Ishikawa (cell line): ENCODE results near the gene BTBD9.

ENCODE experiments used
- CEBPB ChIP-seq: IDR thresholded peaks from 2 replicates; pipeline ENCODE4 v1.6.1; 2012
- CREB1 ChIP-seq: IDR thresholded peaks from 2 replicates; pipeline ENCODE4 v1.6.1; 2012; ENCODE audit warnings: low read depth
- EGR1 ChIP-seq: IDR thresholded peaks from 2 replicates; pipeline ENCODE4 v1.6.1; 2012
- EP300 ChIP-seq: IDR thresholded peaks from 2 replicates; pipeline ENCODE4 v1.6.1; 2012; ENCODE audit warnings: borderline replicate concordance
- FOXM1 ChIP-seq: IDR thresholded peaks from 2 replicates; pipeline ENCODE4 v1.6.1; 2012; ENCODE audit warnings: low read depth, borderline replicate concordance
- MAX ChIP-seq: IDR thresholded peaks from 2 replicates; pipeline ENCODE4 v1.6.1; 2012
- NFIC ChIP-seq: IDR thresholded peaks from 2 replicates; pipeline ENCODE4 v1.6.1; 2012
- RAD21 ChIP-seq: IDR thresholded peaks from 2 replicates; pipeline ENCODE4 v1.6.1; 2012; ENCODE audit warnings: low read depth
- TAF1 ChIP-seq: IDR thresholded peaks from 2 replicates; pipeline ENCODE4 v1.6.1; 2012; ENCODE audit warnings: low read depth, mild to moderate bottlenecking
- TCF12 ChIP-seq: IDR thresholded peaks from 2 replicates; pipeline ENCODE4 v1.6.1; 2012; ENCODE audit warnings: low read depth
- USF1 ChIP-seq: IDR thresholded peaks from 2 replicates; pipeline ENCODE4 v1.6.1; 2012
- YY1 ChIP-seq: IDR thresholded peaks from 2 replicates; pipeline ENCODE4 v1.6.1; 2012; ENCODE audit warnings: low read depth
- TF ChIP-seq, protein P1 (sequence below): IDR thresholded peaks from 2 replicates; pipeline ENCODE4 v1.6.1; 2012; ENCODE audit warnings: low read depth, mild to moderate bottlenecking

GRCh38 chr6:38445336-38445735 lies 194.4 kb downstream of the BTBD9 start:
- TF ChIP-seq TAF1 (no peak), RAD21 (no peak), NFIC (no peak), USF1 (no peak), FOXM1 (no peak), EGR1 (no peak), EP300 (no peak), MAX (no peak), TCF12 (no peak), YY1 (no peak), CREB1 (no peak), CEBPB (no peak)
- TF ChIP-seq, protein P1, sequence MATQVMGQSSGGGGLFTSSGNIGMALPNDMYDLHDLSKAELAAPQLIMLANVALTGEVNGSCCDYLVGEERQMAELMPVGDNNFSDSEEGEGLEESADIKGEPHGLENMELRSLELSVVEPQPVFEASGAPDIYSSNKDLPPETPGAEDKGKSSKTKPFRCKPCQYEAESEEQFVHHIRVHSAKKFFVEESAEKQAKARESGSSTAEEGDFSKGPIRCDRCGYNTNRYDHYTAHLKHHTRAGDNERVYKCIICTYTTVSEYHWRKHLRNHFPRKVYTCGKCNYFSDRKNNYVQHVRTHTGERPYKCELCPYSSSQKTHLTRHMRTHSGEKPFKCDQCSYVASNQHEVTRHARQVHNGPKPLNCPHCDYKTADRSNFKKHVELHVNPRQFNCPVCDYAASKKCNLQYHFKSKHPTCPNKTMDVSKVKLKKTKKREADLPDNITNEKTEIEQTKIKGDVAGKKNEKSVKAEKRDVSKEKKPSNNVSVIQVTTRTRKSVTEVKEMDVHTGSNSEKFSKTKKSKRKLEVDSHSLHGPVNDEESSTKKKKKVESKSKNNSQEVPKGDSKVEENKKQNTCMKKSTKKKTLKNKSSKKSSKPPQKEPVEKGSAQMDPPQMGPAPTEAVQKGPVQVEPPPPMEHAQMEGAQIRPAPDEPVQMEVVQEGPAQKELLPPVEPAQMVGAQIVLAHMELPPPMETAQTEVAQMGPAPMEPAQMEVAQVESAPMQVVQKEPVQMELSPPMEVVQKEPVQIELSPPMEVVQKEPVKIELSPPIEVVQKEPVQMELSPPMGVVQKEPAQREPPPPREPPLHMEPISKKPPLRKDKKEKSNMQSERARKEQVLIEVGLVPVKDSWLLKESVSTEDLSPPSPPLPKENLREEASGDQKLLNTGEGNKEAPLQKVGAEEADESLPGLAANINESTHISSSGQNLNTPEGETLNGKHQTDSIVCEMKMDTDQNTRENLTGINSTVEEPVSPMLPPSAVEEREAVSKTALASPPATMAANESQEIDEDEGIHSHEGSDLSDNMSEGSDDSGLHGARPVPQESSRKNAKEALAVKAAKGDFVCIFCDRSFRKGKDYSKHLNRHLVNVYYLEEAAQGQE: no peak
